NCI-H446 treated with DMSO at 0.1 percent for 48 hours (cell line): Measurements from ENCODE around the gene VPS35.
"Not testable (repeated sequence)": the region's sequence is repeated elsewhere in the genome, so short reads cannot be mapped to it uniquely, and the experiment has no call there.

ENCODE experiments used
- DNase-seq: peaks from one replicate; lab custom pipeline; 2025; lab: John Stamatoyannopoulos, UW

The VPS35 gene

DNA sequence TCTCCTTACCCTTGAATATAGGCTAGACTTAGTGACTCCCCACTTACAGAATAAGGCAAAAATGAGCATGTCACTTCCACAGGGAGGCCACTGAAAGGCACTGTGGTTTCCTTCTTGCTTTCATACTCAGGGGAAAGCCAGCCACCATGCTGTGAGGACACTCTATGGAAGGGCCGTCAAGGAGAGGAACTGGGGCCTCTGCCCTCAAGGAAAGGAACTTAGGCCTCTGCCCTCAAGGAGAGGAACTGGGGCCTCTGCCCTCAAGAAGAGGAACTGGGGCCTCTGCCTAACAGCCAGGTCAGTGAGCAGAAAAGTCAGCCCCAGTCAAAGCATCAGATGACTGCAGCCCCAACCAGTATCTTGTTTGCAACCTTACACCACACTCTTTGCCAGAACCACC, 30.1 kb downstream of the VPS35 start:
- DNase-seq, result no peak

DNA sequence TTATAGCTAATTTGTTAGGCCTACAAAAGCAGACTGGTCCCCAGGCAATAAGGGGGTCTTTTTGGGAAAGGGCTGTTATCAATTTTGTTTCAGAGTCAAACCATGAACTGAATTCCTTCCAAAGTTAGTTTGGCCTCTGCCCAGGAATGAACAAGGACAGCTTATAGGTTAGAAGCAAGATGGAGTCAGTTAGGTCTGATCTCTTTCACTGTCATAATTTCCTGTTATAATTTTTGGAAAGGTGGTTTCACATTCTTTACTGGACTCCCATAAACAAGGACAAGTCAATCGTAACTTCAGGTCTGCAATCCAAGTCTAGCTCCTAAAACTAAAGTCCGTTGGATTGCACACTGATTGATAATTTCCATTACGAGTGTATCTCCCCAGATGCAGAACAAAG, 37.7 kb downstream of the VPS35 start:
- no peak for DNase-seq

DNA sequence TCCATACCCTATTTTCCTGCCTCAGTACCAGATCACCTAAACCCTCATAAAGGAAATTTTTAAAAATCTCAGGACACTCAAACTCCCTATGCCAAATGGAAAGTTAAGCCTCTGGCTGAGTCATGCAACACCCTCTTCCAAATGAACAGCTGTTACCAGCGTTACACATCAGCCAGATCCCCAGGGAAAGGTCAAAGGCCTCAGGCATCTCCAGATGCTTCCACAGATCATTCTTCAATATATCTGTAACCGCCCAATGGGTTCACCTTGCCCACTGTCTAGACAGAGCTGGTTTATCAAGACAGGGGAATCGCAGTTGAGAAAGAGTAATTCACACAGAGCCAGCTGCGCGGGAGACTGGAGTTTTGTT, 38.7 kb downstream of the VPS35 start:
- DNase-seq, result no peak

DNA sequence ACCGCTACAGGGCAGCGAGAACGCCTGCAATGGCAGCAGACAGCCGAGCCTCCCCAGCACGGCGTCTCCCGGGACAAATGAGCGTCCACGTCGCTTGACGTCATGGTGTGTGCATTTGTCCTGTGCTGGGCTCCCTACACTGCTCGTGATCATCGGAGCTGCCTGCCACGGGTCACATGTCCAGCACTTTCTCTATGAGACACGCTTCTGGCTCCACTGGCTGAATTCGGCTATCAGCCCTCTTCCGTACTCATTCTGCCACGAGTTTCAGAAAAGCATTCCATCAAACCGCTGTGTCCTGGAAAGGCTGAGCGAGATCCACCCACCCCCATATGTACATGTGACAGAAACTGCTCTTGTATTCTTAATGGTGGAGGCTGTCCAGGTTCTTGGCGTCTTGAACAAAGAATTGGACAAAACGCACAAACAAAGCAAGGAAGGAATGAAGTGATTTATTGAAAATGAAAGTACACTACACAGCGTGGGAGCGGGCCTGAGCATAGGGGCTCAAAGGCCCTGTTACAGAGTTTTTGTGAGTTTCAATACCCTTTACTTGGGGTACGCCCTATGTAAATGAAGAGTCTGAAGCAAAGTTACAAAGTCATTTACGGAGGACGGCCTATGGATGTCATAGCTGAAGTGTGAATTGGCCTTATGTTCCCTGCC, 39.3 kb downstream of the VPS35 start:
- no peak for DNase-seq

DNA sequence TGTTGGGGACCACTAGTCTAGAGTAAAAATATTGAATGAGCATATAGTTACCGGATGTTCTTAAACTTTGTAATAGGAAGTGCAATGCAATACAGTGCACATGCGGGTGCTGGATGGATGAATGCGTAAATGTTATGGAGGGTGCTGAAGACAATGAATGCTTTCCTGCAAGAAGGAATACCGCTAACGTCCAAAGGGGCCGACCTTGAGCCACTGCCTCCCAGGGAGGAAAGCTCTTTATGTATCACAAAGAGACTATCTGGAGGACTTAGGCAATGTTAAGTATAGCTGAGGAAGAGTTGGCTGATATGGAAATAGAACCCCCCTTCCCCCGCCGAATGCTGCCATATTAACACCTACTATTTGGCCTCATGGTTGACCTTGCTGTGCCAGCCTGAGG, 40.3 kb downstream of the VPS35 start:
- DNase-seq, result no peak

DNA sequence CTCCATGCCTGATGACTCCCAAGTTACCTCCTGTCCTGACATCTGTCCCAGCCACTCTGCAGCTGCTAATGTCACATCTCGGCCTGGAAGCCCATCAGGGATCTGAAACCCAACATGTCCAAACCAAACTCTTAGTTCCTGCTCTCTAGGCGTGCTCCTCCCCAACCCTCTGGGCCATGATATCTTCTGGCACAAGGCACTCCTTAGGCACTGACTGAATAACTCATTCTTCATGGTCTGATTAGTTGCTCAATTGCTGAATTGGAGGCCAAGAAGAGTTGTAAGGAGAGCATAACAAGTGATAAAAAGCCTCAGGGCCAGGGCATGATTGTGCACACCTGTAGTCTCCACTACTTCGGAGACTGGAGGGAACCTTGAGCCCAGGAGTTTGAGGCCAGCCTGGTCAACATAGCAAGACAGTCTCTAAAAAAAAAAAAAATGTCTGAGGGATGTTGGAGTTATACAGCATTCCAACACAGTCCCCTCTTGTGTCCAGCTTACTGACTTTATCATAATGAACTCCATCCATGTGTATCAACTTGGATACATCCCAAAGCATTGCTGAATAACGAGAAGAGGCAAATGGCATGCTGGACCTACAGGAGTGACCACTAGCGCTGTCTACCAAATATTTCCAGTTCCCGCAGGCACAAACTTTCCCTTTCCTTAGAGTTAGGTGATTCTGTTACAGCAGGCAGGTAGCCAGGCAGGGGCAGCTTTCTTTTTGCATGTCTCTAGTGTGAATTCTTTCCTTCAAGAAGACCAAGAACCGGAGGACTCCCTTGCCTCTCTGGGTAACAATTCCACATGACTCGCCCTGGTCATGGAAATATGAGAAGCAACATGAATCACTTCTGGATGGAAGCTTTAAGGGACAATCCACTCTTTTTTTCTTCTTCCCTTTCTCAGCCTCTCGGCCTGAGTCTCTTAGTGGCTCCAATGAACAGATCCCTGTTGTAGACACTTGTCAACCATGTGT, 49.7 kb downstream of the VPS35 start:
- no peak for DNase-seq

DNA sequence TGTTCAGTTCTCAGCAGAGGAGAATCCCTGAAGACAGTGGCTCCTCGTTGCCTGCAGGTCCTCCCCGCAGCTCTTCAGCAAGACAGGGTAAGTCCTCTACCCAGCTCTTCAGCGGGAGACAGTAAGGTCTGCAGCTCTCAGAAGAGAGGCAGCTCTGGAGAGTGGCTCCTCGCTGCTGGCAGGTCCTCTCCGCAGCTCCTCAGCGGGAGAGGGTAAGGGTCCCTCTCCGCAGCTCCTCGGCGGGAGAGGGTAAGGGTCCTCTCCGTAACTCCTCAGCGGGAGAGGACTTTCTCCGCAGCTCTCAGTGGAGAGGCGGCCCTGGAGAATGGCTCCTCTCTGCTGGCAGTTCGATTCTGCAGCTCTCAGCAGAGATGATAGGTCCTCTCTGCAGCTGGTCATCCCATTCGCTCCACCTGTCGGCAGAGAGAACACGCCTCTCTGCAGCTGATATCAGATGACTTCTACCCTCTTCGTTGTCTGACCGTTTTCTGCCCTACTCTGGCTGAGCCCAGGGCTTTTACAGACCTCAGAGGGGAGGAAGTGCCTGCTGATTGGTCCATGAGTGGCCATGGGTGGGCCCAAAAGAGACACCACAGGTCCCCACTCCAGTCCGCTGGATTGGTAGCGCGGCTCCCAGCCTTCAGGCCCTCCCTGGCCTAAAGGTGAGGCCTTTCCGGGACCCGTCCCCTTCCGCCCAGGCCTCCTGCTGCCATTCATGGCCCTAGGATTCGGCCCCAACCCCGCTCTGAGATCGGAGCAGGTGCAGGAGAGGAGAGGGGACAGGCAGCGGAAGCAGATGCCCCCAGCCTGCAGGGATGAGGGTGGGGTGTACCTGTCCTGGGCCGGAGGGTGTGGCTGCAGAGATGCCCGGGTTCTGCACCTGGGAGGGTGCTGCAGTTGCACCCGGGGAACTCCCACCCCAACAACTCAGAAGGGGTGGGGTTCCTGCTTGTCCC, 55.9 kb downstream of the VPS35 start:
- no peak for DNase-seq

DNA sequence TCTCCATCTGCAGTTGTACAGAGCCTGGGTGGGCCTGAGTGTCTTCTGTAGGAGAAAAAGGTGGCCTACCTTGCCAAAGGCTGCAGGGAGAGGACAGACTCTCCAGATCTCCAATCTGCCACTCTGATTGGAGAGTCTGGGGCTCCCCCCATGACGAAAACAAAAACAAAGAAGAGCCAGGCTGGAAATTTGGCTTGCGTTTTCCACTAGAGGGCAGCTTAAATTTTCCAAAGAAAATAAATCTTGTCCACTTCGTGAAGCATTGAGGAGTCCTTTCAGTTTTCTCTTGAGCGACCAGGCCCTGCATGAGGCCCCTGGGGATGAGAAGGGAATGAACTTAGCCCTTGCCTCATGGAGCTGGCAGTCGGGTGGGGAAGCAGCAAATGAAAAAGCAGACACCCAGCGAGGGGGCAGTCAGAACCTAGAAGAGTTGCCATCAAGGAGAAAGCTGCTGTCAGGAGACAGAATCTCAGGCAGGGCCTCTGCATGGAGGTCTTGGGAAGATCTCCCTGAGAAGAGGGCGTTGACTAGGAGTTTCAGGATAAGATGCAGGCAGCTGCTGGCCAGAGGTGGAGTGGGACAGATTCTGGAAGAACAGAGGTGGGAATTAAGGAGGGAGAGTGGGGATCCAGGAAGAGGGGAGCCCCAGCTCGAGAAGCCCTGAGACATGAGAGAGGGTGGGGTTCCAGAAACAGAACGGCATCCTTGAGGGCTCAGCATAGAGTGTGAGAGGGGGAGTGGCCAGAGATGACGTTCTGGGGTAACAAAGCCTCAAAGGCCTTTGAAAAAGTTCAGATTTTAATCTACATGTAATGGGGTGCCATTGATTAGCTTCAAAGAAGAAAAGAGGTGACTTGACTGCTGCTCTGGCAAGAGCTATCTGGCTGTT, 59.4 kb downstream of the VPS35 start:
- DNase-seq, result no peak

DNA sequence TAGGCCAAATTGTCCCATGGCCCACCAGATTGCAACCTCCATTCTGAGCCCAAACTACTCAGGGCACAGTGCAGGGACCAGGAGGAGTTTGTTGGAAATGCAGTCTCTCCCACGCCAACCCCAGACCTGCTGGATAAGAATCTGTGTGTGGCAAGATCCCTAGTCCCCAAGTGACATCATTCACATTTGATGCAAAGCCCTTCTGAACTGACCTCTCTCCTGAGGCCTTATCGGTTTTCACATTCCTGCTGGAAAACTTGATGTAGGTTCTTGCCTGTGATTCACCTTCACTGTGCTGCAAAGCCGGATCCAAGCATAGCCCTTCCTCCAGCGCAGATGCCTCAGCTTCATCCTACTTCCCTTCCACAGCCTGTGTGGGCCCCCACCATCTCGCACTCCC, 61.2 kb downstream of the VPS35 start:
- no peak for DNase-seq

DNA sequence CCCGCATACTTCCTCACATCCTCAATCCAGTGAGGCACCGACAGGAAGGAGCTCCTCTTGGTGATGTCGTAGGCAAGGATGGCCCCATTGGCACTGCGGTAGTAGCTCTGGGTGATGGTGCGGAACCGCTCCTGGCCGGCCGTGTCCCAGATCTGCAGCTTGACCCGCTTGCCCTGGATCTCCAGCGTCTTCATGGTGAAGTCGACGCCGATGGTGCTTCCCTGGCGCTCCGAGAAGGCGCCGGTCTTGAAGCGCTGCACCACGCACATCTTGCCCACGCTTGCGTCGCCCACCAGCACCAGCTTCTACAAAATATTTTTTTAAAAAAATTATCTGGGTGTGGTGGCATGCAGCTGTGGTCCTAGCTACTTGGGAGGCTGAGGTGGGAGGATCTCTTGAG, 62.3 kb downstream of the VPS35 start:
- not testable (repeated sequence) for DNase-seq

DNA sequence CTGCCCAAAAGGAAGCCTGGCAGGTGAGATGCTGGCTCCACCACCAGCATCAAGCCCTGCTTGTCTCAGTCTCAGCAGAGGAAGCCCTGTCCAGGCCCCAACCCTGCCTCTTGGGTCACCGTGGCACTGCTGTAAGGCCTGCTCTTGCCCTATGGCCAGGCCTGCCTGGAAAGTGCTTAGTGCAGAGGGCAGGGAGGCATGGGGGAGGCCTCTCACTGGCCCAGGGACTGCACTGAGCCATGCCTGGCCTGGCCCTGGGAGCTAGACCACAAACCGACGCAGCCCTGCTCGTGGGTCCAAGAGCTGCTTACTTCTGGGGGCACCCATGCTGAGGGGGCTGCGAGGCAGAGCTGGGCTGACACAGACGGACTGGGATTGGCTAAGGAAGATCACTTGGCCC, 64.1 kb downstream of the VPS35 start:
- DNase-seq, result not testable (repeated sequence)

DNA sequence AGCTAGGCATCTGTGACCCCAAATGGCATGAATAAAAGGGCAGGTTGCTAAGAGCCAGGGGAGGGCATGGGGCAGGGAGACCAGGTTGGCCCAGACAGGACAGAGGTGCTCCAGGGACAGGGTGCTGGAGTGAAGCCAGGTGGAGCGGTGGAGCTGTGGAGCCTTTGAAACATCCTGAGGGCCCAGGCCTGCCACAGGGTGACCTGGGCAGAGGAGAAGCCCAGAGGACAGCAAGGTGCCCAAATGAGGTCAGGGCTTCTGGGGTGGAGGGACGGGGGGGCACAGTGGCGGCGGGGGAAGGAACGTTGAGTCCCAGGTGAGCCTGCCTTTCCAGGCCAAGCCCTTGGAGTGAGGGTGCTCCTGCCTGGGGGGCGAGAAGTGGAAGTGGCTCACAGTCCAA, 65.3 kb downstream of the VPS35 start:
- not testable (repeated sequence) for DNase-seq

DNA sequence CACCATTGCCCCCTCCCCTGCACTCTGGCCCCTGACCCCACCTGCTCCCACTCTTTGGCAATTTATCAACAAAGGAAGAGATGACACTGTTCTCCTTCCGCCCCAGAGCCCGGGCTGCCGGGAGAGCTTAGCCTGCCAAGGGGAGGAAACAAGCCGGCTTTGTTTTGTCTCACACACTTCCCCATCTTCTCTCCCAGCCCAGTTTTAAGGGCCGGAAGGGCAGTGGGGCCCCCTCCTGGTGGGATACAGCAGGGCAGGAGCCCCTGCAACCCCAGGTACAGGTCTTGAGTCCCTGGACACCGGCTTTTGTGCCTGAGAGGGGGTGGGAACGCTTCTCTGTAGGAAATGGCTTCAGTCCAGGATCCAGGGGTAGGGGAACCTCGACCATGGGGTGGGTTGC, 65.7 kb downstream of the VPS35 start:
- DNase-seq, result not testable (repeated sequence)

DNA sequence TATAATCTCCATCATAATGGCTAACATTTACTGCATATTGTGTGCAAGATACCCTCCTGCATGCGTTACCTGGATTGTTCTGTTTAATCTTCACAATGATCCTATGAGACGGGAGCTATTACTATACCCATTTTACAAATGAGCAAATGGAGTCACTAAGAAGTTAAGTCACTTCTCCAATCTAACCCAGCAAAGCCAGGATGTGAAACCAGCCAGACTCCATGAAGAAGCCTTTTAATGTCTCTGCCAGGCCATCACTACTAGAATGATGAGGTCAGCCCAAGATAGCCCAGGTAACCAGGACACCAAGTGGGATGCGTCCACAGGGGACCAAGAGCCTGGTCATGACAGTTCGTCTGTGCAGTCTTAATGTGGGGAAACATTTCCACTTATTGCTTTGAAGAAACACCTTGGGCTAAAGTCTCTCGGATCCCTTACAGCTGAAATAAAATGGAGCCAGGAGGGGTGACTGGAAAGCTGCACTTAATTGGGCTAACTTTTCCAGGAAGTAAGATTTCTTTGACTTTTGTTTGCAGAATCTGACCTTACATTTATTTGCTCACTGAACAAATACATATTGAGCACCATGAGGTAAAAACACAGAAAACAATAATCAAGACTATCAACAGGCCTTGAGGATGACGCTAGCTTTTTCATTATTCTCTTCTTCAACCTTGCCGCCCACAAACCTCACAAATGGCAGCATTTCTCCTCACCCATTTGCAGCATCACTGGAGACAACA, 66.9 kb downstream of the VPS35 start:
- no peak for DNase-seq

DNA sequence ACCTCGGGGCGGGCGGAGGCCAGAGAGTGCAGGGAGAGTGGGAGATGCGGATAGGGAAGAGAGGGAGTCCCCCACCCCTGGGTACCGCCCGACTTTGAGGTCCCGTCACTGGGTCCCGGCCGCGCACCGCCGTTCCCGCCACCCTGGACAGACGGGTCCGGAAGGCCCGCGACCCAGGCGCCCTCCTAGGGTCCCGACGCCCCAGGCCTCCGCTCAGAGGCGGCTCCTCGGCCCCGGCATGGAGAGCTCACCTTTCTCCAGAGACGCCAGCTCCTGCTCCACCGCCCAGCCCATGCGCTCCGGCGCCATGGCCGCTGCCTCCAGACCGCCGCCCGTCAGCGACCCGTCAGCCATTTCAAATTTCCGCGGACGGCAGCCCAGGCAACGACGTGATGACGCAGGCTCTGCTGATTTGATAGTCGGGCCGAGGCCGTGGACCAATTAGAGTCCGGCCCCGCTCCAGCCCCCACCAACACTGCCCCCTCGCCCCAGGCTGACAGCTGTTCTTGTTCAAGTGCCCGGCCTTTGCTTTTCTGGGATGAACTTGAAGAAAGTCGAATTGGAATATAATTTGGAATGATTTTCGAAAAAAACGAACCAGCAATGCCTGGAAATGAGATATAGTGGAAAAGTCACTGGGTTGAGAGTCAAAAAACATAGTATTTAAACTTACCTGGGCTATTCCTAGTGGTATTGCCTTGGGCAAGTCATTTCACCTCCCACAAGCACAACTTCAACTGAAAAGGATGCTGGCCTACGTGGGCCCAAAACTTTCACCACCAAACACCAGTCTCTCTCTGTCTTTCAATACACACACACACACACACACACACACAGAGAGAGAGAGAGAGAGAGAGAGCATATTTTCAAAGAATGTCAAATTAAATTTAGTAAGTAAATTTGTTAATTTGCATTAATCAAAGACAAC, 67.7 kb downstream of the VPS35 start, which contains the start of gene SHCBP1:
TSS of gene SHCBP1 (minus strand) at position 374 of the 928 bp plus-strand sequence. CDS start at position 354, 20 bp downstream.
- peak; percentile 65 for DNase-seq

DNA sequence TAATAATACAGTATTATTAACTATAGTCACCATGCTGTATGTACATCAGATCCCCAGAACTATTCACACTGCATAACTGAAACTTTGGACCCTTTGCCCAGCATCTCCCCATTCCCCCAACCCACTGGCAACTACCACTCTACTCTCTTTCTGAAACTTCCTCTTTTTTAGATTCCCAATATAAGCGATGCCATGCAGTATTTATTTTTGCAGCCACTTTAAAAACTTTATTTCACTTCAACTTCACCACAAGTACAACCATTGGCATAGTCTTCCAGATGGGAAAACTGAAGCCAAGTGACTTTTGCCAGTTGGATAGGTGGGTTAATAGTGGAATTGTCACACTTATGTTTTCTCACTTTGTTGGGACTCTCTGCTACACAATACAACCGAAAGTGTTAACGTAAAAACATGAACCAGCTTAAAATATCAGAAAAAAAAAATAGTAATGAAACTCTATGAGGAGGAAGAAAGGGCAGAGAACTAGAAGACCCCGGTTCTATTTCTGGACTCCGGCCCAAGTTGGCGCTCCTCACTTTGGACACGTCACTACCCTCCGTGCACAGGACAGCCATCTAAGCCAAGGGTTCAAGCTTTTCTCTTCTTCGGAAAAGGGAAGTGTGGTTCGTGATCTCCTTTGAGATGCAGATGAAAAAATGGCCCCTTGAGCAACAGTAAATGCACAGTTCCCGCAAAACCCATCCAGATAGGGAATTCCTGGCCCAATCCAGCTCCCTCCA, 68.5 kb downstream of the VPS35 start:
- DNase-seq, result no peak

DNA sequence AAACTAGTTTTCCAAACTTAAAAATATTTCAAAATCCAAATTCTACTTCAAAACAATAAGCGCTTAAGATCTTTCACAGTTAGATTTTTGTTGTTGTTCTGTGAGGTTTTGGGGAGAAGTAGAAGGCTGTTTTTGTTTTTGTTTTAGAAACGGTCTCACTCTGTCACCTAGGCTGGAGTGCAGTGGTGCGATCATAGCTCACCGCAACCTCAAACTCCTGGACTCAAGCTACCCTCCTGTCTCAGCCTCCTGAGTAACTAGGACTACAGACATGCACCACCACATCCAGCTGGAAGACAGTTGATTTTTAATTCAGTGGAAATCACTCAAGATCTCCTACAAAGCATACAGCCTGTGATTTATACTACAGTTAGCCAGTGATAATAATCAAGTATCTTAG, 70.5 kb downstream of the VPS35 start:
- DNase-seq, result no peak

DNA sequence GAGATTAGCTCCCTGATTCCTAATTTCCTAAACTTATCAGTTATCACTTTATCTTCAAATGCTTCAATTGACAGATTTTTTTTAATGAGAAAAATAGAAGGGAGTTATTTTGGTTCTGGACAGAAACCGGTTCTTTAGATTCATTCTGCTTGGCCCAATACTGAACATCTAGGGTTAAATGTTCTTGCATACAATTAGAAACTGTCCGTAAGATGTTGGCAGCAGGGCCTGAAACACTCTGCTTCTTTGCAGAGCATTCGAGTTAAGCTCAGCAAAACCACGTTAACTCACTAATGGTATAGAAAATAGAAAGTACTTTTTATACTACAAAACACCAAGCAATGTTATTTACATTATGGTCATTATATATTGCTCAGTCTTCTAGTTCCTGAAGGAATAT, 75.0 kb downstream of the VPS35 start:
- DNase-seq, result no peak

DNA sequence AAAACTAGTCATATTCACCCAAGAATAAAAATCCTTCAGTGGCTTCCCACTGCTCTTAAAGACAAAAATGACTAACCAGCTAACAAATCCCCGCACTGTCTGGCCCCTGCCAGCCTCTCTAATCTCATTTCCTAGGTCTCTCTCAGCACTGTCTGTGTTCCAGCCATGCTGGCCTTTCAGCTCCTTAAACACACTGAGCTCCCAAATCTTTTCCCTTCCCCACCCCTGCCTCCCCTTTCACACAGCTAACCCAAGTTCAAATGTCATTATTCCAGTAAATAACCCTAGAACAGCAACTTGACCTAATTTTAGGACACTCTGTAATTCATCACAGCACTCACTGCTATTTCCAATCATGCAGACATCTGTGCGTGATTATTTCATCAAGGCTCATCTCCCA, 75.6 kb downstream of the VPS35 start:
- DNase-seq, result no peak
